GM18870 (cell line): ENCODE results near the gene TLE7.

Source experiments
- ATAC-seq: cut with Tn5 transposase; IDR thresholded peaks from one replicate; pipeline ENCODE4 v1.9.1; 2021; ENCODE audit warnings: moderate library complexity; ENCODE audit not compliant: unreplicated experiment

The TLE7 gene

GRCh38 chr16:71449020-71449419 is 7.2 kb upstream of the TLE7 start:
- no peak for ATAC-seq

- ATAC-seq = no peak
These were observed 6.5 kb upstream of the TLE7 start for GRCh38 chr16:71448274-71448866.

- no peak for ATAC-seq
These were observed 1.9 kb upstream of the TLE7 start for GRCh38 chr16:71443714-71444113.

- ATAC-seq = no peak
These were observed 355 bp downstream of the TLE7 start for GRCh38 chr16:71441348-71442050.

GRCh38 chr16:71440669-71441347 is 1.0 kb downstream of the TLE7 start:
- ATAC-seq = no peak

GRCh38 chr16:71439523-71439922 is 2.3 kb downstream of the TLE7 start:
- ATAC-seq = no peak

GRCh38 chr16:71436473-71436872 is 5.4 kb downstream of the TLE7 start:
- ATAC-seq = no peak

GRCh38 chr16:71432906-71433305 is 8.9 kb downstream of the TLE7 start:
- ATAC-seq = no peak

- no peak for ATAC-seq
These were observed 9.9 kb downstream of the TLE7 start for GRCh38 chr16:71431991-71432390.

GRCh38 chr16:71431176-71431575 is 10.7 kb downstream of the TLE7 start:
- ATAC-seq = no peak

- ATAC-seq = no peak
These were observed 11.1 kb downstream of the TLE7 start for GRCh38 chr16:71430744-71431143.

- ATAC-seq = no peak
These were observed 12.3 kb downstream of the TLE7 start for GRCh38 chr16:71429581-71429980.

- no peak for ATAC-seq
These were observed 13.0 kb downstream of the TLE7 start for GRCh38 chr16:71428883-71429282.

GRCh38 chr16:71428385-71428784 is 13.5 kb downstream of the TLE7 start:
- no peak for ATAC-seq

GRCh38 chr16:71426880-71427615 is 14.8 kb downstream of the TLE7 start:
- ATAC-seq = no peak

GRCh38 chr16:71426069-71426879 is 15.6 kb downstream of the TLE7 start:
- ATAC-seq = no peak

- ATAC-seq = no peak
These were observed 16.1 kb downstream of the TLE7 start for GRCh38 chr16:71425746-71426068.

GRCh38 chr16:71424626-71425025 is 17.2 kb downstream of the TLE7 start:
- ATAC-seq = no peak

- no peak for ATAC-seq
These were observed 18.0 kb downstream of the TLE7 start for GRCh38 chr16:71423865-71424264.

GRCh38 chr16:71423016-71423415 is 18.8 kb downstream of the TLE7 start:
- no peak for ATAC-seq

- no peak for ATAC-seq
These were observed 19.9 kb downstream of the TLE7 start for GRCh38 chr16:71421911-71422310.
